GM12875 (cell line): ENCODE data around the gene EFHD1.

ENCODE experiments used
- H3K4me3 ChIP-seq: one replicate; pipeline ENCODE4 v1.5.1; 2011; ENCODE audit warnings: low read depth, low read length, control low read depth
- TF ChIP-seq, protein P1 (sequence below): IDR thresholded peaks from 2 replicates; pipeline ENCODE4 v1.5.1; 2011; ENCODE audit warnings: low read depth, mild to moderate bottlenecking, control low read depth, inconsistent platforms, low read length, moderate library complexity, borderline replicate concordance; ENCODE audit not compliant: insufficient read depth

Gene EFHD1

GRCh38 chr2:232731470-232731869 lies 98.1 kb downstream of the EFHD1 start:
- TF ChIP-seq, protein P1, sequence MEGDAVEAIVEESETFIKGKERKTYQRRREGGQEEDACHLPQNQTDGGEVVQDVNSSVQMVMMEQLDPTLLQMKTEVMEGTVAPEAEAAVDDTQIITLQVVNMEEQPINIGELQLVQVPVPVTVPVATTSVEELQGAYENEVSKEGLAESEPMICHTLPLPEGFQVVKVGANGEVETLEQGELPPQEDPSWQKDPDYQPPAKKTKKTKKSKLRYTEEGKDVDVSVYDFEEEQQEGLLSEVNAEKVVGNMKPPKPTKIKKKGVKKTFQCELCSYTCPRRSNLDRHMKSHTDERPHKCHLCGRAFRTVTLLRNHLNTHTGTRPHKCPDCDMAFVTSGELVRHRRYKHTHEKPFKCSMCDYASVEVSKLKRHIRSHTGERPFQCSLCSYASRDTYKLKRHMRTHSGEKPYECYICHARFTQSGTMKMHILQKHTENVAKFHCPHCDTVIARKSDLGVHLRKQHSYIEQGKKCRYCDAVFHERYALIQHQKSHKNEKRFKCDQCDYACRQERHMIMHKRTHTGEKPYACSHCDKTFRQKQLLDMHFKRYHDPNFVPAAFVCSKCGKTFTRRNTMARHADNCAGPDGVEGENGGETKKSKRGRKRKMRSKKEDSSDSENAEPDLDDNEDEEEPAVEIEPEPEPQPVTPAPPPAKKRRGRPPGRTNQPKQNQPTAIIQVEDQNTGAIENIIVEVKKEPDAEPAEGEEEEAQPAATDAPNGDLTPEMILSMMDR = no peak

More at GRCh38 chr2:232731470-232731869, 98.1 kb downstream of the EFHD1 start:
- H3K4me3 ChIP-seq = no peak overlapping the region
